GM13976 (cell line): ENCODE results near the gene WASHC3.

Experiments used
- DNase-seq: peaks from one replicate; pipeline ENCODE4 v3.0.0; 2012; ENCODE audit warnings: low spot score
- in situ Hi-C: fragments of 300-500 bp; cut with MboI; formaldehyde crosslinking; loops from one replicate; pipeline ENCODE4 v1.12.0; 2022; ENCODE audit warnings: low sequenced_read_pairs, mixed read lengths, inconsistent platforms; ENCODE audit not compliant: unreplicated experiment
- TF ChIP-seq, protein P1 (sequence below): IDR thresholded peaks from 2 replicates; pipeline ENCODE4 v1.5.1; 2012; ENCODE audit warnings: borderline replicate concordance, mild to moderate bottlenecking; ENCODE audit not compliant: insufficient read depth; ENCODE audit errors: extremely low read depth, missing control alignments, control extremely low read depth

Gene WASHC3

DNA sequence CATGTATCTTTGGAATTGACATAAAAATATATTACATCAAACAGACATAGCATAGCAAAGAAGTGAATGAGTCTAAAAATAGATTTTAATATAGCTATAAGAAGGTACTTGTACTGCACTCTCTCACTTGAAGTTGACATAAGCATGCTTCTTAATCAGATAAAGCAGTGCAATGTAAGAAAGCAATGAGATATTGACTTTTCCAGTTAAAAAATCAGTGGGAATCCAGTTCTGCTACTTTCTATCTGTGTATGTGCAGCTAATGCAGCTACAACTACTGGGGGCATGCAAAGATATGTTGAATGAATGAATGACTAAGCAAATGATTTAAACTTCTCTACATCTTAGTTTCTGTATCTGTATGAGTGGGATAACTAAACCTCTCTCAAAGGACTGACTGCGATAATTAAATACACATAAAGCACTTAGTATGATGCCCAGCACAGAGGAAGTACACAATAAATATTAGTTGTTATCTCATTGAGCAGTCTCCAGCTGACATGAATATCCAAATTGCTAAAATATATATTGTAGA is 10.3 kb downstream of the WASHC3 start:
- DNase-seq = no peak

DNA sequence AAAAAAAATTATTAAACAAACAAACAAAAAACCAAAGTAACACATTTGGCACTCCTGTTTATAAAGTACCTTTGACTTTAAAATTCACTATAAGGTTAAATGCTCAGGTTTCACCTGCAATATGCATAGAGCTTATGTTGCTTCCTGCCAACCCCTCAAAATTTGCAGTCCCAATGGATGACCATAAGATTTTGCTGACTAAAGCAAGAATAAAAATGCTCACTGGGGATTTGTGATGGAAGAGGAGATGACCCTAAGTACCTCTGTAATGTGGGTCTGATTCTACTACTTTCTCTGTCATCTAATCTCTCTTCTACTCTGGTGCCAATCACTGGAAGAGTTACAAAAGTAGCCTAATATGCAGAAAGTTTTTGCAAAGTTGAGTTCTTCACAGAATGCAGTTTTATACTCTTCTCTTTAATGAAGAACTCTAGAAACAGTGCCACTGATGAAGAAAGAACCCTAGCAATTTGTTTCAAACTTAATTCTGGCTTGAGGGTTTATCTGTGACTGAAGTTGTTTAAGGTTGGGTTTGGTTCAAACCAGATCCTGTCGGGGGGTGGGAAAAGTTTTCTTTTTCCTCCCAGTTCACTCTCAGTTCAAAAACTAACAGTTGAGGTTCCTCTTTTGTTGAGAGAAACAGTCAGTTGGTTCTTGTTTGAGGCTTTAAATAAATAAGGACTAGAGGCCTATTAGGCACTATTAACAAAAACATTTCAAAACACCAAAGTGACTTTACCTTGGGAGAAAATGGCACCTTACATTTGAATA is 10.9 kb downstream of the WASHC3 start:
- in situ Hi-C loops = no loop called here
- TF ChIP-seq, protein P1, sequence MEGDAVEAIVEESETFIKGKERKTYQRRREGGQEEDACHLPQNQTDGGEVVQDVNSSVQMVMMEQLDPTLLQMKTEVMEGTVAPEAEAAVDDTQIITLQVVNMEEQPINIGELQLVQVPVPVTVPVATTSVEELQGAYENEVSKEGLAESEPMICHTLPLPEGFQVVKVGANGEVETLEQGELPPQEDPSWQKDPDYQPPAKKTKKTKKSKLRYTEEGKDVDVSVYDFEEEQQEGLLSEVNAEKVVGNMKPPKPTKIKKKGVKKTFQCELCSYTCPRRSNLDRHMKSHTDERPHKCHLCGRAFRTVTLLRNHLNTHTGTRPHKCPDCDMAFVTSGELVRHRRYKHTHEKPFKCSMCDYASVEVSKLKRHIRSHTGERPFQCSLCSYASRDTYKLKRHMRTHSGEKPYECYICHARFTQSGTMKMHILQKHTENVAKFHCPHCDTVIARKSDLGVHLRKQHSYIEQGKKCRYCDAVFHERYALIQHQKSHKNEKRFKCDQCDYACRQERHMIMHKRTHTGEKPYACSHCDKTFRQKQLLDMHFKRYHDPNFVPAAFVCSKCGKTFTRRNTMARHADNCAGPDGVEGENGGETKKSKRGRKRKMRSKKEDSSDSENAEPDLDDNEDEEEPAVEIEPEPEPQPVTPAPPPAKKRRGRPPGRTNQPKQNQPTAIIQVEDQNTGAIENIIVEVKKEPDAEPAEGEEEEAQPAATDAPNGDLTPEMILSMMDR = no peak
- DNase-seq = peak; percentile 9

More for the DNA sequence above, 10.3 kb downstream of the WASHC3 start:
- in situ Hi-C loops = no loop called here
- TF ChIP-seq, protein P1 = no peak

DNA sequence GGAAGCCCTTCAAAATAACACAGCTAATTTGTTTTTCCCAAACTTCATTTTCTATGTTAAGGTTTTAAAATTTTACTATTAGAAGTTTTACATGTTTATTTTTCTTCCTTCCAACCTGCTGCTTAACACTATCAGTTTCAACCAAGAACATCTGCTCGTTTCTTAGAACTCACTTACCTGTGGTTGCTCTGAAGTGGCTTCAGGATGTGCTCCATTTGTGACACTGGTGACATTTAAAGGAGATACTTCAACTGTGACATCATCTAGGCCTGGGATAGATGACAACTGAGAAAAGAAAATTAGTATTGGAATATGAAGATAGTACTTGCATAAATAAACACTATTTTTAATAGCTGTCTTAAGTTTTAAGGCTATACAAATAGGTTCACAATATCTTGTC is 17.9 kb downstream of the WASHC3 start:
- TF ChIP-seq, protein P1 = no peak
- in situ Hi-C loops = no loop called here
- peak; percentile 22 for DNase-seq

DNA sequence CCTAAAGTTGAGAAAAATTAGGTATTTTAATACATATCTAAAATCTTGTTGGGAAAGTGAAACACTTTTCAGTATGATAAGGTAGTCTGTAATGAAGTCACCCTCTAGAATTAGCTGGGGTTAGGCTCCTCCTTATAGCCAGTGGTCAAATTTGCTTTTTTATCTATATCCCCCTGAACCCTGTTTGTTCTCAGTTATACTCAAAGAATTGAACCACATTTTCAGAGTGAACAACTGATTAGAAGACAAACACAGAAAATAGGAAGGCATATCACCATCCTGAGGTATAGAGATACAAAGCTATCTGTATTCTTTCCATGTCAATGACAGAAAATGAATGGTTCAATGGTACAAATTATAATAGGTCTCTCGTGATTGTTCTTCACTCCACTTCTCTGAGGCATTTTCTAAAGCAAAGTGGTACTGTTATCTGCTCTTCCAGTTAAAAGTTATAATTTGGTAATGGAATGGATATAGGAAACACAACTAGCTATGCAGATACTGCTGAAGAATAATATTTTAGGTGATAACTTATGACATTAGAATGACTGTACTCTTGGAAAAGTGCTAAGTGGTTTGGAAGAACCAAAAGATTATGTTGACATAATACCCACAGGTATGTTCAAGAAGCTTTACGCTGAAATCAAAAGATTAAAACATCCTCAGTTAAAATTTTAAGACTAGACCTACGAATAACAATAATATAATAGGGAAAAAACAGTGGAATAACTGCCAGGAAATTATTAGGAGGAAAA is 27.6 kb downstream of the WASHC3 start:
- in situ Hi-C loops = no loop called here
- DNase-seq = no peak

DNA sequence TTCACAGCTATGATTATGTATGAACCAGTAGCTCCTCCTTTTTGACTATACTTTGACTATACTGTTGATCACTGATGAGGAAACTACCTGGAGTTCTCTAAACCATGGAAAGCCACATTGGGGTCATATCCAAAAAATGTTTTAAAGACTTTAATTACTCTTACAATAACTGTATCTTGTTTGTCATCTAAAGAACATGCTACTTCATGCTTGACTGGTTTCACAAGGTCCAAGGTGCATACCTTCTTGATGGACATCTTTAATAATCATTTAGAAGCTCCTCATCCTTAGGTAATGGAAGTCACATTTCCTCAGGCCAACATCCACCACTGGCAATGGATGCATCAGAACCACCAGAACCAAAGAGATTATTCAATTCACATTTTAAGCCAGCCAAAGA is 29.9 kb downstream of the WASHC3 start:
- in situ Hi-C loops = no loop called here
- DNase-seq = no peak
- TF ChIP-seq, protein P1 = no peak

More for the DNA sequence above, 27.6 kb downstream of the WASHC3 start:
- TF ChIP-seq, protein P1 = no peak

DNA sequence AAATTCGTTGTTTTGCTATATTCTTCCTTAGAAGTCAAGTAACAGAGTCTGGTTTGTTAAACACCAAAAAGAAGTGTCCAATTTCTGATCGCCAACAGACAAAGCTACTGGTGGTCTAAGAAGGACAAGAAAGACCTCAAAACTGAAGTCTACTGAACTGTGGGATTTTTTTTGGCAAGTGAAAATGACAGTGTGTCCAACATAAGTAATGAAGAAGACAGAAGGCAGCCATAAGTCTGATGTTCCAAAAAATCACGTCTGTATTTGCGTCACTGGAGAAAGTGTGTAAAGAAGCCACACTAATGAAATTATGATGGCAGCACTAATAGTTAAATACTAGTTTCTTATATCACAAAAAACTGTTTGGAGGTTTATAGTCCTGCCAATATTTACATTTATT is 32.6 kb downstream of the WASHC3 start:
- in situ Hi-C loops = no loop called here
- TF ChIP-seq, protein P1 = no peak
- no peak for DNase-seq
